Naive B cell (primary cell): ENCODE results near the gene TAF12. TPM values are rescaled to one million over a fixed set of nuclear protein-coding genes. Genes with fewer than 3 reads are reported as not detected.
"Not testable (repeated sequence)": the region's sequence is repeated elsewhere in the genome, so short reads cannot be mapped to it uniquely, and the experiment has no call there.

Experiments used
- ATAC-seq, 2 donors: fragments of 150-1000 bp; cut with Tn5 transposase; 2 replicates each; pipeline ENCODE4 v1.10.0; 2021; ENCODE audit warnings: low read depth in 2 of 2, mild to moderate bottlenecking in 2 of 2, moderate library complexity in 2 of 2
- DNase-seq: peaks from one replicate; pipeline ENCODE4 v3.0.0; 2022
- H3K27ac Mint-ChIP-seq, 6 donors: one replicate each; pipeline ENCODE4 v1.8.0; 2020 to 2022; ENCODE audit warnings: mild to moderate bottlenecking in 6 of 6, mixed read lengths in 6 of 6, moderate library complexity in 5 of 6, inconsistent platforms in 2 of 6
- H3K27me3 Mint-ChIP-seq, 3 donors: one replicate each; pipeline ENCODE4 v1.8.0; 2021 to 2022; ENCODE audit warnings: mixed read lengths in 3 of 3, mild to moderate bottlenecking in 1 of 3
- H3K36me3 Mint-ChIP-seq, 2 donors: one replicate each; pipeline ENCODE4 v1.8.0; 2020 to 2022; ENCODE audit warnings: mixed read lengths in 2 of 2, inconsistent platforms in 1 of 2, mild to moderate bottlenecking in 1 of 2
- H3K4me1 Mint-ChIP-seq, 3 donors: one replicate each; pipeline ENCODE4 v1.8.0; 2020 to 2022; ENCODE audit warnings: mixed read lengths in 3 of 3, inconsistent platforms in 1 of 3, mild to moderate bottlenecking in 1 of 3, moderate library complexity in 1 of 3
- H3K4me3 Mint-ChIP-seq, 8 donors: one replicate each; pipeline ENCODE4 v1.8.0; 2020 to 2022; ENCODE audit warnings: mild to moderate bottlenecking in 8 of 8, mixed read lengths in 8 of 8, moderate library complexity in 8 of 8, inconsistent platforms in 2 of 8
- H3K9me3 Mint-ChIP-seq, 7 donors: one replicate each; pipeline ENCODE4 v1.8.0; 2020 to 2022; ENCODE audit warnings: mixed read lengths in 7 of 7, mild to moderate bottlenecking in 5 of 7, inconsistent platforms in 2 of 7, moderate library complexity in 1 of 7
- polyA plus RNA-seq, 6 donors: library from polyadenylated mRNA; unstranded; fragments of 300-500 nt; fragmentation: Illumina TruSeq; gene quantifications; one replicate each; pipeline ENCODE4 v1.2.3, GENCODE V29; 2021; ENCODE audit warnings: low read depth in 6 of 6

Gene TAF12
- polyA plus RNA-seq, 6 donors from 2014 or later: 32.3 to 50.4 (median 47.6) TPM

GRCh38 chr1:28591708-28592320, 51.1 kb downstream of the TAF12 start, which contains the start of gene RAB42:
Gene RAB42, plus strand, starts transcription at chr1:28592265. Its CDS starts 247 bp downstream, at chr1:28592512.
- DNase-seq: no peak
- Mint-ChIP-seq H3K9me3 (no peaks in the 10 kb centered on the region), H3K27me3 (peaks cover 0 to 12% (median 8%) of the 10 kb centered on the region in 3 donors), H3K4me1 (peaks cover 6 to 16% (median 13%) of the 10 kb centered on the region in 3 donors), H3K27ac (peak within 1 kb of the TSS in 2 of 6 donors; percentile 36 to 37), H3K4me3 (peak within 1 kb of the TSS; percentile 74 to 94 (median 88)), H3K36me3 (no peaks in the 10 kb centered on the region)
- peak; percentile 72 to 73 for ATAC-seq

- H3K36me3 Mint-ChIP-seq: not testable (repeated sequence)
Measured at GRCh38 chr1:28586585-28587391, 56.1 kb downstream of the TAF12 start.

GRCh38 chr1:28582248-28582615, 60.6 kb downstream of the TAF12 start:
- H3K4me1 Mint-ChIP-seq: peaks cover 28 to 52% (median 37%) of the 10 kb centered on the region in 3 donors
- H3K4me3 Mint-ChIP-seq: peak overlapping the region; percentile 92 to 99 (median 96)
- peaks cover 11 to 12% of the 10 kb centered on the region in 2 donors for H3K36me3 Mint-ChIP-seq
- peak overlapping the region in 5 of 6 donors; percentile 68 to 96 (median 88) for H3K27ac Mint-ChIP-seq
- H3K9me3 Mint-ChIP-seq: no peaks in the 10 kb centered on the region
- H3K27me3 Mint-ChIP-seq: no peaks in the 10 kb centered on the region
- ATAC-seq (no peak), DNase-seq (no peak)

More at GRCh38 chr1:28586585-28587391, 56.1 kb downstream of the TAF12 start:
- Mint-ChIP-seq H3K27ac (peak overlapping the region in 5 of 6 donors; percentile 34 to 81 (median 49)), H3K4me3 (peak overlapping the region in 2 of 8 donors; percentile 44 to 55), H3K4me1 (peaks cover 13 to 30% (median 16%) of the 10 kb centered on the region in 3 donors)
- not testable (repeated sequence) for ATAC-seq, H3K27me3 Mint-ChIP-seq, H3K9me3 Mint-ChIP-seq
- peak; percentile 28 for DNase-seq

- ATAC-seq (peak; percentile 91), DNase-seq (peak; percentile 90)
- Mint-ChIP-seq H3K4me1 (peaks cover 28 to 47% (median 41%) of the 10 kb centered on the region in 3 donors), H3K36me3 (peaks cover 11 to 12% of the 10 kb centered on the region in 2 donors), H3K27ac (peak overlapping the region; percentile 80 to 98 (median 93)), H3K27me3 (no peaks in the 10 kb centered on the region), H3K4me3 (peak overlapping the region; percentile 92 to 99 (median 96)), H3K9me3 (no peaks in the 10 kb centered on the region)
Measured at GRCh38 chr1:28581531-28582247, 61.2 kb downstream of the TAF12 start.

GRCh38 chr1:28580722-28581530, 61.9 kb downstream of the TAF12 start:
- DNase-seq: no peak
- Mint-ChIP-seq H3K4me1 (peaks cover 25 to 43% (median 41%) of the 10 kb centered on the region in 3 donors), H3K27ac (peak overlapping the region; percentile 25 to 98 (median 93)), H3K27me3 (no peaks in the 10 kb centered on the region), H3K9me3 (no peaks in the 10 kb centered on the region), H3K36me3 (peaks cover 11 to 12% of the 10 kb centered on the region in 2 donors), H3K4me3 (peak overlapping the region; percentile 92 to 99 (median 96))
- ATAC-seq: peak; percentile 62 to 67

- Mint-ChIP-seq H3K36me3 (peaks cover 11 to 12% of the 10 kb centered on the region in 2 donors), H3K4me3 (peak overlapping the region; percentile 81 to 99 (median 96)), H3K27me3 (no peaks in the 10 kb centered on the region), H3K4me1 (peaks cover 21 to 43% (median 37%) of the 10 kb centered on the region in 3 donors), H3K27ac (peak overlapping the region in 5 of 6 donors; percentile 5 to 88 (median 43)), H3K9me3 (no peaks in the 10 kb centered on the region)
- DNase-seq (no peak), ATAC-seq (no peak)
Measured at GRCh38 chr1:28579401-28579800, 63.5 kb downstream of the TAF12 start.

DNA sequence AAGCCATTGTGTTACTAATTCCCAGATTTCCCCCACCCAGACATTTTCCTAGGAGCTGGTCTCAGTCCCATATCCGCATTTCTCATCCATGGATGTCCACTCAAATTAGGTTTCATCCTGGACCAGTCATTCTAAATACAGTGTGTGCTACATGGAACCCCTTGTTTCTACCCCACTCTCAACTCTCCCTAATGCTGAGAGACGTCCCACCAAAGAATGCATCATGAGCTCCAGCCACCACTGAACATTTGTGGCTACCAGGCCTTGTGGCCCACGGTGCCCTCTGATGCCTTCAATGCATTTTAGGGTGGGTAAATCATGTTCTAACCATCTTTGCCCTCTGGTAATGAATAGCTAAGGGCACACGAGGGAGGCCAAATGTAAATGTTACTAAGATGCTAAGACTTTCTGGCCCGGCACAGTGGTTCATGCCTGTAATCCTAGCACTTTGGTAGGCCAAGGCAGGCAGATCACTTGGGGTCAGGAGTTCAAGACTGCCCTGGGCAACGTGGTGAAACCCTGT, 64.1 kb downstream of the TAF12 start:
- peak overlapping the region in 3 of 8 donors; percentile 10 to 52 (median 42) for H3K4me3 Mint-ChIP-seq
- DNase-seq: no peak
- ATAC-seq: no peak

DNA sequence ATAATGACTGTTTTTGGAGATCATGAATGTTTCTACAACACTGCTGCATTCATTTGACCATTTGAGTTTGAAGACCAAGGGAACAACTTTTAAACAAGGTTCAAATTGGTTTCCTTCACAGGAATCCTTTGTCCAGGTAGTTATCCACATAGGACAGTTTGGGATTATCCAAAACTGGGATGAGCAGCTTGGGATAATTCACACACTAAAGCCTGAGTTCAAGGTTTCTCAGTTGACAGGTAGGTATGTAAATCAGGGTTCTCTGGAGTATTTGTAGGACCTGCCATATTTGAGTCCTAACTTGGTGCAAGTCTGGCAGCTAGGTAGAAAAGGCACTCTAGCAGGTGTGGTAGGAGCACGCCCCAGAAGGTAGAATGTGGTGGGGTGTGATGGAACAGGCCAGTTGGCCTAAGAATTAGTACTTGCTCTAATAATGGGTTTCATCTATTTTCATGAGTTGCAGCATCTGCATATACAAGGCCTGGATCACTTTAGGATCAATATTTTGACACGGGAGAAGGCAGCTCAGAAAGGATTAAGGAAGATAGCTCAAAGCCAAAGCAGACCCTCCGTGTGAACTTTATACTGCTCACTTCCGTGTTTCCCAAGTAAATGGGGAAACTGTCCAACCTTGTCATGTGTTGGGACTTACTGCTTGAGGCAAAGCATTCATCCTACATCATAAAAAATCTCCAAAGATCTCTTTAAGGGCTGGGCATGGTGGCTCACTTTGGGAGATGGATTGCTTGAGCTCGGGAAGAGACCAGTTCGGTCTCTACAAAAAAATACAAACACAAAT, 64.9 kb downstream of the TAF12 start:
- peaks cover 11 to 12% of the 10 kb centered on the region in 2 donors for H3K36me3 Mint-ChIP-seq

More for the DNA sequence above, 64.1 kb downstream of the TAF12 start:
- H3K4me1 Mint-ChIP-seq: peaks cover 21 to 43% (median 37%) of the 10 kb centered on the region in 3 donors
- no peaks in the 10 kb centered on the region for H3K9me3 Mint-ChIP-seq
- H3K27me3 Mint-ChIP-seq: no peaks in the 10 kb centered on the region
- H3K27ac Mint-ChIP-seq: peak overlapping the region in 2 of 6 donors; percentile 20 to 77
- peaks cover 11 to 12% of the 10 kb centered on the region in 2 donors for H3K36me3 Mint-ChIP-seq

DNA sequence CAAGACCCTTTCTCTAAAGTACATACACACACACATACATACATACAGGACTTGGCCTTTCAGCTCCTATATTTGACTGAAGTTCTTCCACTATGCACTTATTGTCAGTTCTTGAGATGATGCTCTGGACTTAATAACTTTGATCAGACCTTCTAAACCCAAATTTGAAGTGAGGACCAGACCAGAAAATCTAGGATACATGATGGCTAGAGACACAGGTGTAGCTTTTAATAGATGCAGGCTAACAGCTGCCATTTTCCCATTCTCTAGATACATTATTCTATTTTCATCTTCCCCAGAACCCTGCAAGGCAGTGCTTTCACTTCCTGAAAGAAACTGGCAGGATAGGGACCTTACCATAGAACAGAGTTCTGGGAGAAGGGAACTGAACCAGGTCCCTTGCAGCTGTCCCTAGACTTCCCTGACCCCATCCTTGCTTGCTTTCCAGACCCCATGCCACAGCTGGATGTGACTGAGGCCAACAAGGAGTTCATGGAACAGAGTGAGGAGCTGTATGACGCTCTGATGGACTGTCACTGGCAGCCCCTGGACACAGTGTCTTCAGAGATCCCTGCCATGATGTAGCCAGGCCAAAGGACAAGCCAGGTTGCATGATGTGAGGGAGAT, 65.7 kb downstream of the TAF12 start:
- DNase-seq: no peak
- ATAC-seq: no peak
- H3K4me3 Mint-ChIP-seq: peak overlapping the region in 1 of 8 donors; percentile 32
- H3K27ac Mint-ChIP-seq: peak overlapping the region in 2 of 6 donors; percentile 21 to 76
- H3K4me1 Mint-ChIP-seq: peaks cover 17 to 33% (median 29%) of the 10 kb centered on the region in 3 donors
- no peaks in the 10 kb centered on the region for H3K9me3 Mint-ChIP-seq
- peaks cover 11 to 12% of the 10 kb centered on the region in 2 donors for H3K36me3 Mint-ChIP-seq
- H3K27me3 Mint-ChIP-seq: no peaks in the 10 kb centered on the region

More for the DNA sequence above, 64.9 kb downstream of the TAF12 start:
- peak overlapping the region in 1 of 8 donors; percentile 52 for H3K4me3 Mint-ChIP-seq
- H3K4me1 Mint-ChIP-seq: peaks cover 18 to 41% (median 33%) of the 10 kb centered on the region in 3 donors
- no peaks in the 10 kb centered on the region for H3K27me3 Mint-ChIP-seq
- no peaks in the 10 kb centered on the region for H3K9me3 Mint-ChIP-seq
- ATAC-seq (no peak), DNase-seq (no peak)
- H3K27ac Mint-ChIP-seq: peak overlapping the region in 4 of 6 donors; percentile 20 to 76 (median 53)

DNA sequence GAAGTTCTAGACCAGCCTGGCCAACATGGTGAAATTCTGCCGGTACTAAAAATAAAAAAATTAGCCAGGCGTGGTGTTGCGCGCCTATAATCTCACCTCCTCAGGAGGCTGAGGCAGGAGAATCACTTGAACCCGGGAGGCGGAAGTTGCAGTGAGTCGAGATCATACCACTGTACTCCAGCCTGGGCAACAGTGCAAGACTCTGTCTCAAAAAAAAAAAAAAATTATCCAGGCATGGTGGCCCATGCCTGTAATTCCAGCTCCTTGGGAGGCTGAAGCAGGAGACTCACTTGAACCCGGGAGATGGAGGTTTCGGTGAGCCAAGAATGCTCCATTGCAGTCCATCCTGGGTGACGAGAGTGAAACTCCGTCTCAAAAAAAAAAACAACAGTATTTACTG, 69.3 kb downstream of the TAF12 start:
- DNase-seq: no peak
- H3K27ac Mint-ChIP-seq: no peak overlapping the region
- H3K4me1 Mint-ChIP-seq: peaks cover 3 to 5% (median 4%) of the 10 kb centered on the region in 3 donors
- no peaks in the 10 kb centered on the region for H3K27me3 Mint-ChIP-seq
- H3K9me3 Mint-ChIP-seq: no peaks in the 10 kb centered on the region
- H3K36me3 Mint-ChIP-seq: peaks cover 6 to 10% of the 10 kb centered on the region in 2 donors
- no peak overlapping the region for H3K4me3 Mint-ChIP-seq
- no peak for ATAC-seq

DNA sequence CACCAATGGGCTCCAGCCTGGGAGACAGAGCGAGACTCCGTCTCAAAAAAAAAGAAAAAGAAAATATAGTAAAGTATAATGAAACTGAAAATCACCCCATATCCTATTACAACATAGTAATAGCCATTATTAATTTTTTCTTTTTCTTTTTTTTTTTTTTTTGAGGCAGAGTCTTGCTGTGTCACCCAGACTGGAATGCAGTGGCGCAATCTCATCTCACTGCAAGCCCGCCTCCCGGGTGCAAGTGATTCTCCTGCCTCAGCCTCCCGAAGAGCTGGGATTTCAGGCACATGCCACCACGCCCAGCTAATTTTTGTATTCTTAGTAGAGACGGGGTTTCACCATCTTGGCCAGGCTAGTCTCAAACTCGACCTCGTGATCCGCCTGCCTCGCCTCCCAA, 70.0 kb downstream of the TAF12 start:
- DNase-seq, ATAC-seq: not testable (repeated sequence)

More for the DNA sequence above, 70.0 kb downstream of the TAF12 start:
- H3K4me3 Mint-ChIP-seq, H3K36me3 Mint-ChIP-seq, H3K4me1 Mint-ChIP-seq, H3K9me3 Mint-ChIP-seq, H3K27me3 Mint-ChIP-seq, H3K27ac Mint-ChIP-seq: not testable (repeated sequence)
